ENCODE data around the gene ZNF302. TPM values are rescaled to one million over a fixed set of nuclear protein-coding genes. Genes with fewer than 3 reads are reported as not detected.

ZNF302 gene
- total RNA-seq: 10 to 100 TPM; 27.8 to 28.3 TPM

GRCh38 chr19:34677386-34678084 lies at the start of gene ZNF302:
TSS of gene ZNF302 (plus strand) at chr19:34677678. CDS start at chr19:34678805, 1,127 bp downstream.

GRCh38 chr19:34676697-34677385 lies 637 bp upstream of the ZNF302 start, which contains the start of gene SCGB2B2:
TSS of gene SCGB2B2 (minus strand) at chr19:34677159. CDS start at chr19:34594563, 82,596 bp downstream.

GRCh38 chr19:34733746-34734536 lies 56.5 kb downstream of the ZNF302 start, which contains the start of gene ZNF181:
TSS of gene ZNF181 (plus strand) at chr19:34734243. CDS start at chr19:34735038, 795 bp downstream.

Other genes with a start within 250 kb of the ZNF302 start
- 100 to 1,000 TPM; 109 to 123 TPM for gene UBA2, start 249.3 kb upstream of the ZNF302 start, total RNA-seq
- under 1 TPM; 0.25 to 0.43 TPM for gene WTIP, start 195.9 kb upstream of the ZNF302 start, total RNA-seq
- under 1 TPM; 0.18 to 0.24 TPM for gene SCGB2B2, start 519 bp upstream of the ZNF302 start, total RNA-seq
- gene ZNF181, start 56.6 kb downstream of the ZNF302 start, total RNA-seq: 1 to 10 TPM; 7.1 to 8.3 TPM
- 1 to 10 TPM; 6.8 to 6.9 TPM for gene ZNF599, start 95.5 kb downstream of the ZNF302 start, total RNA-seq
- 1 to 10 TPM; 3.9 to 6.2 TPM for gene ZNF30, start 249.2 kb downstream of the ZNF302 start, total RNA-seq